Right lobe of liver (tissue), 4 donors: Measurements from ENCODE around the gene COPS7A.

Source experiments
- POLR2A ChIP-seq: fragments of 450-650 bp; IDR thresholded peaks from one replicate; pipeline ENCODE4 v1.6.1; 2017; ENCODE audit warnings: antibody characterized with exemption, mild to moderate bottlenecking
- TF ChIP-seq, protein P1 (sequence below), 4 donors: fragments of 200-600 bp in 3 of 4; fragments of 450-650 bp in 1 of 4; IDR thresholded peaks; one replicate each; pipeline versions ENCODE4 v1.5.1 to v1.8.0; 2016 to 2022; ENCODE audit warnings: antibody characterized with exemption in 4 of 4, mild to moderate bottlenecking in 2 of 4
- donor health status: DM: no; HTN: no; CAD: no.
- donor health status: DM: no; HTN: no; CAD: no.
- donor health status: DM: no; HTN: yes; CAD: no.

DNA sequence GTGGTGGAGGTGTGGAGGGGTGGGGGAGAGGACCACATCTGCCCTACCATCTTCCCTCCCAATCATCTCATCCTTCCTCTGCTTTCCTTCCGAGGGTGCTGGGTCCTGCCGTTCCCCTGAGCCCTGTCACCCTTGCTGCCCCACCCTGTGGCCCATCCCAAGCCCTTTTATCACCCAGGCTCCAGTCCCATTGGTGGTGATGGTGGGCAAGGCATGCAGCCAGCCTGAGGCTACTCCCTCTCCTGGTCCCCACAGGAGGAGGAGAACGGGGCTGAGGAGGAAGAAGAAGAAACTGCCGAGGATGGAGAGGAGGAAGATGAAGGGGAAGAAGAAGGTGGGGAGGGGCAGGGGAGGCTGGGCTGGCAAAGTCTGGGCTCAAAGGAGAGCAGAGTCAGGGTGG is 45.8 kb downstream of the COPS7A start:
- TF ChIP-seq, protein P1, sequence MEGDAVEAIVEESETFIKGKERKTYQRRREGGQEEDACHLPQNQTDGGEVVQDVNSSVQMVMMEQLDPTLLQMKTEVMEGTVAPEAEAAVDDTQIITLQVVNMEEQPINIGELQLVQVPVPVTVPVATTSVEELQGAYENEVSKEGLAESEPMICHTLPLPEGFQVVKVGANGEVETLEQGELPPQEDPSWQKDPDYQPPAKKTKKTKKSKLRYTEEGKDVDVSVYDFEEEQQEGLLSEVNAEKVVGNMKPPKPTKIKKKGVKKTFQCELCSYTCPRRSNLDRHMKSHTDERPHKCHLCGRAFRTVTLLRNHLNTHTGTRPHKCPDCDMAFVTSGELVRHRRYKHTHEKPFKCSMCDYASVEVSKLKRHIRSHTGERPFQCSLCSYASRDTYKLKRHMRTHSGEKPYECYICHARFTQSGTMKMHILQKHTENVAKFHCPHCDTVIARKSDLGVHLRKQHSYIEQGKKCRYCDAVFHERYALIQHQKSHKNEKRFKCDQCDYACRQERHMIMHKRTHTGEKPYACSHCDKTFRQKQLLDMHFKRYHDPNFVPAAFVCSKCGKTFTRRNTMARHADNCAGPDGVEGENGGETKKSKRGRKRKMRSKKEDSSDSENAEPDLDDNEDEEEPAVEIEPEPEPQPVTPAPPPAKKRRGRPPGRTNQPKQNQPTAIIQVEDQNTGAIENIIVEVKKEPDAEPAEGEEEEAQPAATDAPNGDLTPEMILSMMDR (IDR thresholded peaks at IDR 0.05): no peak
- TF ChIP-seq POLR2A: no peak
